ENCODE results near the gene RPS17. TPM values are rescaled to one million over a fixed set of nuclear protein-coding genes. Genes with fewer than 3 reads are reported as not detected.
"Not testable (repeated sequence)": the region's sequence is repeated elsewhere in the genome, so short reads cannot be mapped to it uniquely, and the experiment has no call there.

RPS17 gene
- total RNA-seq, 4 donors from 2014 or later = 2,137 to 4,420 (median 3,127) TPM

GRCh38 chr15:82539691-82540054 lies 584 bp downstream of the RPS17 start:
- no peak for TF ChIP-seq POLR2A (IDR thresholded peaks at IDR 0.05)
- no peak for TF ChIP-seq CTCF (IDR thresholded peaks at IDR 0.05)

GRCh38 chr15:82538961-82539690 lies 1.1 kb downstream of the RPS17 start:
- H3K4me3 ChIP-seq (ENCODE audit: low read depth, poor library complexity, severe bottlenecking) = peak overlapping the region; percentile 97
- 18 to 19% methylated on average over 28 of the region's 28 CpGs for WGBS, 2 donors
- DNase-seq (ENCODE audit: low spot score in 2 of 2) = no peak
- intact Hi-C loops (cut with DNase I; ENCODE audit: low total_unique reads) = no loop called here
- TF ChIP-seq CTCF (IDR thresholded peaks at IDR 0.05) = no peak
- no peak for TF ChIP-seq POLR2A (IDR thresholded peaks at IDR 0.05)

More at GRCh38 chr15:82539691-82540054, 584 bp downstream of the RPS17 start:
- intact Hi-C loops (cut with DNase I; ENCODE audit: low total_unique reads) = no loop called here
- no peak for DNase-seq (ENCODE audit: low spot score in 2 of 2)
- WGBS, 2 donors = 0% methylated on average over 20 to 23 of the region's 23 CpGs
- peak overlapping the region; percentile 97 for H3K4me3 ChIP-seq (ENCODE audit: low read depth, poor library complexity, severe bottlenecking)

GRCh38 chr15:82537351-82537908 lies 2.8 kb downstream of the RPS17 start:
- H3K4me3 ChIP-seq (ENCODE audit: low read depth, poor library complexity, severe bottlenecking) = no peak overlapping the region
- DNase-seq (ENCODE audit: low spot score in 2 of 2) = no peak
- TF ChIP-seq POLR2A (IDR thresholded peaks at IDR 0.05) (no peak), CTCF (IDR thresholded peaks at IDR 0.05) (no peak)
- intact Hi-C loops (cut with DNase I; ENCODE audit: low total_unique reads) = no loop called here
- 70 to 72% methylated on average over 4 of the region's 4 CpGs for WGBS, 2 donors

GRCh38 chr15:82536409-82537350 lies 3.6 kb downstream of the RPS17 start:
- TF ChIP-seq CTCF (IDR thresholded peaks at IDR 0.05) (no peak), POLR2A (IDR thresholded peaks at IDR 0.05) (no peak)
- 56 to 62% methylated on average over 11 of the region's 11 CpGs for WGBS, 2 donors
- peak in 1 of 2 donors; percentile 59 for DNase-seq (ENCODE audit: low spot score in 2 of 2)
- no peak overlapping the region for H3K4me3 ChIP-seq (ENCODE audit: low read depth, poor library complexity, severe bottlenecking)
- intact Hi-C loops (cut with DNase I; ENCODE audit: low total_unique reads) = no loop called here

- peak; percentile 8 to 58 for DNase-seq (ENCODE audit: low spot score in 2 of 2)
- TF ChIP-seq CTCF (IDR thresholded peaks at IDR 0.05) = no peak
- TF ChIP-seq POLR2A (IDR thresholded peaks at IDR 0.05) = no peak
- 71 to 75% methylated on average over 9 of the region's 9 CpGs for WGBS, 2 donors
- H3K4me3 ChIP-seq (ENCODE audit: low read depth, poor library complexity, severe bottlenecking) = no peak overlapping the region
- intact Hi-C loops (cut with DNase I; ENCODE audit: low total_unique reads) = no loop called here
Measured at GRCh38 chr15:82535566-82536408, 4.5 kb downstream of the RPS17 start.

- 96% methylated on average over 5 of the region's 5 CpGs for WGBS, 2 donors
- intact Hi-C loops (cut with DNase I; ENCODE audit: low total_unique reads); H3K4me3 ChIP-seq (ENCODE audit: low read depth, poor library complexity, severe bottlenecking): not testable (repeated sequence)
- DNase-seq (ENCODE audit: low spot score in 2 of 2) = peak in 1 of 2 donors; percentile 25
Measured at GRCh38 chr15:82535151-82535550, 5.1 kb downstream of the RPS17 start.

GRCh38 chr15:82534457-82534861 lies 5.8 kb downstream of the RPS17 start:
- H3K4me3 ChIP-seq (ENCODE audit: low read depth, poor library complexity, severe bottlenecking); DNase-seq (ENCODE audit: low spot score in 2 of 2); intact Hi-C loops (cut with DNase I; ENCODE audit: low total_unique reads): not testable (repeated sequence)
- 95 to 97% methylated on average over 3 of the region's 3 CpGs for WGBS, 2 donors

Measured in lower leg skin (tissue), 4 donors.